HG02759 (cell line): ENCODE measurements around the gene DAZ1.
"Not testable (repeated sequence)": the region's sequence is repeated elsewhere in the genome, so short reads cannot be mapped to it uniquely, and the experiment has no call there.

Experiments
- ATAC-seq: cut with Tn5 transposase; IDR thresholded peaks from one replicate; pipeline ENCODE4 v1.9.1; 2021; ENCODE audit warnings: mild to moderate bottlenecking, moderate library complexity; ENCODE audit not compliant: unreplicated experiment

DAZ1 gene, protein sequence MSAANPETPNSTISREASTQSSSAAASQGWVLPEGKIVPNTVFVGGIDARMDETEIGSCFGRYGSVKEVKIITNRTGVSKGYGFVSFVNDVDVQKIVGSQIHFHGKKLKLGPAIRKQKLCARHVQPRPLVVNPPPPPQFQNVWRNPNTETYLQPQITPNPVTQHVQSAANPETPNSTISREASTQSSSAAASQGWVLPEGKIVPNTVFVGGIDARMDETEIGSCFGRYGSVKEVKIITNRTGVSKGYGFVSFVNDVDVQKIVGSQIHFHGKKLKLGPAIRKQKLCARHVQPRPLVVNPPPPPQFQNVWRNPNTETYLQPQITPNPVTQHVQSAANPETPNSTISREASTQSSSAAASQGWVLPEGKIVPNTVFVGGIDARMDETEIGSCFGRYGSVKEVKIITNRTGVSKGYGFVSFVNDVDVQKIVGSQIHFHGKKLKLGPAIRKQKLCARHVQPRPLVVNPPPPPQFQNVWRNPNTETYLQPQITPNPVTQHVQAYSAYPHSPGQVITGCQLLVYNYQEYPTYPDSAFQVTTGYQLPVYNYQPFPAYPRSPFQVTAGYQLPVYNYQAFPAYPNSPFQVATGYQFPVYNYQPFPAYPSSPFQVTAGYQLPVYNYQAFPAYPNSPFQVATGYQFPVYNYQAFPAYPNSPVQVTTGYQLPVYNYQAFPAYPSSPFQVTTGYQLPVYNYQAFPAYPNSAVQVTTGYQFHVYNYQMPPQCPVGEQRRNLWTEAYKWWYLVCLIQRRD

DNA sequence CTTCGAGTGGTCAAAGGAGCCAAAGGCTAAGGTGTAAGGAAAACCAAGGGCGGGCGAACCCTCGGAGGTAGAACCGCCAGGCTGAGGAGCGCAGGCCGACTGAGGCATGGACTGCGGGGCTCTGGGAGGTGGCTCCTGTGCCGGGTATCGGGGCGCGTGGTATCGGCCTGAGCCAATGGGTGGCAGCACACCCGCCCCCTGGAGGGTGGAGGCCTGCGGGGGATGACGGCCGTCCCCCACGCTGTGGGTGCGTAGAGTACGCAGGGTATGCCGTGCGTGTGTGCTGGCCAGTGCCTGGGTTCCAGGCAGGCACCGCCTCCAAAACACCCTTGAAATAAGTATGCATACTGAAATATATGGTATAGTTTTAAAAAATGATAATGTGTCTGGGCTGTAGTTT, at the start of gene DAZ1:
DAZ1 (minus strand) TSS at position 101 of the 400 bp plus-strand sequence. CDS start 208 bp downstream, outside the sequence.
- ATAC-seq: not testable (repeated sequence)

DNA sequence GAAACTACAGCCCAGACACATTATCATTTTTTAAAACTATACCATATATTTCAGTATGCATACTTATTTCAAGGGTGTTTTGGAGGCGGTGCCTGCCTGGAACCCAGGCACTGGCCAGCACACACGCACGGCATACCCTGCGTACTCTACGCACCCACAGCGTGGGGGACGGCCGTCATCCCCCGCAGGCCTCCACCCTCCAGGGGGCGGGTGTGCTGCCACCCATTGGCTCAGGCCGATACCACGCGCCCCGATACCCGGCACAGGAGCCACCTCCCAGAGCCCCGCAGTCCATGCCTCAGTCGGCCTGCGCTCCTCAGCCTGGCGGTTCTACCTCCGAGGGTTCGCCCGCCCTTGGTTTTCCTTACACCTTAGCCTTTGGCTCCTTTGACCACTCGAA, 20.4 kb upstream of the DAZ1 start, which contains the start of gene DAZ2:
DAZ2 (plus strand) TSS at position 301 of the 400 bp plus-strand sequence. CDS start 208 bp downstream, outside the sequence.
- not testable (repeated sequence) for ATAC-seq

DNA sequence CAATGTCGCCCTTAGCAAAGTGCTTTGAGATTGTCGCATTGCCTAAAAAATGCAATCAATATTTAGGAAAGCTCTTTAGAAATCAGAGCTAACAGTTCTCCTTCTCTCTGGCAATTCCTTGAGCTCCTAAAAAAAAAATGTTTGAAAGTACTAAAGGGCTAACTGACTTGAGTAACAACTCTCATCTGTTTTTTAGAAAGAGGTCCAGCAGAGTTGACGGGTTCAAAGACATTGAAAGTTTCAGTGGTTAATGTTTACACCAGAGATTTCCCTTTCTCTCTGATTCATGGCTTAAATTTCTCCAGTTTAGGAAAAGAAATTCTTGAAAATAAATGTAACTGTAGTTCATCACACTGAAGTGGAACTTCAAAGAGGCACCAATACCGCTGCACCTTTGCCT, 11.9 kb upstream of the DAZ1 start:
- ATAC-seq: not testable (repeated sequence)

DNA sequence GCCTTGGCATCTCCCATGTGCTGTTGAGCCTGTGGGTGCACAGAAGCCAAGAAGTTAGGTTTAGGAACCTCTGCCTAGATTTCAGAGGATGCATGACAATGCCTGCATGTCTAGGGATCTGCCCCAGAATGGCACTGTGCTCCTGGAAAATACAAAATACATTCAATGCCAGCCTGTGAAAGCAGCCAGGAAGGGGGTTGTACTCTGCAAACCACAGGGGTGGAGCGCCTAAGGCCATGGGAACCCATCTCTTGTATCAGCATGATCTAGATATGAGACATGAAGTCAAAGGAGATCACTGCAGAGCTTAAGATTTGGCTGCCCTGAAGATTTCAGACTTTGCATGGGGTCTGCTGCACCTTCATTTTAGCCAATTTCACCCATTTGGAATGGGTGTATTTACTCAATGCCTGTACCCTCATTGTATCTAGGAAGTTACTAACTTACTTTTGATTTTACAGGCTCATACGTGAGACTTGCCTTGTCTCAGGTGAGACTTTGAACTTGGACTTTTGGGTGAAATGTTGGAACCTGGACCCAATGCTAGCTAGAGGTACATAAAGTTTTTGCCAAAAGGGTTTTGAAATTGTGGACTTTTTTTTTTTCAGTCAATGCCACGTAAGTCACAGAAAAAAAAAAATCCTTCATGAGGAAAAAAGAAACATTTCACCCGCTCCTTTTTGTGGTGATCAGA, 11.1 kb upstream of the DAZ1 start:
- not testable (repeated sequence) for ATAC-seq

DNA sequence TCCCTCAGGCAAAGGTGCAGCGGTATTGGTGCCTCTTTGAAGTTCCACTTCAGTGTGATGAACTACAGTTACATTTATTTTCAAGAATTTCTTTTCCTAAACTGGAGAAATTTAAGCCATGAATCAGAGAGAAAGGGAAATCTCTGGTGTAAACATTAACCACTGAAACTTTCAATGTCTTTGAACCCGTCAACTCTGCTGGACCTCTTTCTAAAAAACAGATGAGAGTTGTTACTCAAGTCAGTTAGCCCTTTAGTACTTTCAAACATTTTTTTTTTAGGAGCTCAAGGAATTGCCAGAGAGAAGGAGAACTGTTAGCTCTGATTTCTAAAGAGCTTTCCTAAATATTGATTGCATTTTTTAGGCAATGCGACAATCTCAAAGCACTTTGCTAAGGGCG, 8.6 kb upstream of the DAZ1 start:
- not testable (repeated sequence) for ATAC-seq
